ENCODE data around the gene USP2.

The USP2 gene

DNA sequence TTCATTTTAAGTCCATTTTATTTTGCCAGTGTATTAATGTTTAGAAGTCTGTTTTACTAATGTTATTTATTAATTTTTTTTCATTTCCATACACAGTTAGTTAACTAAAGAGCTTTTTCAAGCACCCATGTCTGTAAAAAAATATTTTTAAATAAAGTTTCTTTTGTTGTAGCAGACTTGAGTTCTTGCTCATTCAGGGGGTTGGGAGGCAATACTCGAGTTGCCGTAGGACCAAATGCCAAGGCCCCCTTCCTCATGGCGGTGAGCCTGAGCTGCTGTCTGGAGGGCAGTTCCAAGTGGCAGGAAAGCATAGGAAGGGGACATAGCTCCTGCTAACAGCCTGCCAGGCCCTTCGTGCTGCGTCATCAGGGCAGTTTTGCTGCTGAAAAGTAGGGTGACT is 73.5 kb downstream of the USP2 start:
- CTCF ChIA-PET: interaction anchor here (0.7 to 9.4 kb wide), 4 partner anchors 15 to 112 kb away, joined by 3 to 83 read pairs (median 8); no protein-coding TSS in a partner anchor
- Mint-ChIP-seq H3K9me3 (no peaks in the 10 kb centered on the region), H3K4me3 (no peak overlapping the region), H3K27ac (peak overlapping the region; percentile 19), H3K36me3 (peaks cover 29% of the 10 kb centered on the region), H3K4me1 (peaks cover 32% of the 10 kb centered on the region), H3K27me3 (peaks cover 13% of the 10 kb centered on the region)
- DNase-seq: no peak

DNA sequence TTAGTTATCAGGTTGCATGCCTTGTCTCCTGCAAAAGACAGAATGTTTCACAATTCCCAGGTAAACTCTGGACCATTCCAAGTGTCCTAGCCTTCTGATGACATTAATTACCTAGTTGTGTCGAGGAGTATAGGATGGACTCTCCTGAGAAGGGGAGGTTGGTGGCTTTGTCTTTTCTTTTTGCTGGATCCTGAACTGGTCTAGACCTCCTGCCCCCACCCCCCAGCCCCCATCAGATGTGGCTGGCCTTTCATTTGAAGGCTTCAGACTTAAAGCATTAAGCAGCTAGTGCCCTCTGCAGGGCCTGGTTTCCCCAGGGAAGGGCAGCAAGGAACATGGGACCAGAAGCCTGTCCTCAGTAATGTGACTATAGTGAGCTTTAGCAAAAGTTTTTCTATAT is 74.3 kb downstream of the USP2 start:
- Mint-ChIP-seq H3K27me3 (peaks cover 6% of the 10 kb centered on the region), H3K4me1 (peaks cover 32% of the 10 kb centered on the region), H3K9me3 (no peaks in the 10 kb centered on the region), H3K36me3 (peaks cover 36% of the 10 kb centered on the region), H3K27ac (peak overlapping the region; percentile 83), H3K4me3 (no peak overlapping the region)
- DNase-seq: no peak
- CTCF ChIA-PET: interaction anchor here (0.7 to 9.4 kb wide), 6 partner anchors 16 to 111 kb away, joined by 3 to 83 read pairs (median 5); no protein-coding TSS in a partner anchor

DNA sequence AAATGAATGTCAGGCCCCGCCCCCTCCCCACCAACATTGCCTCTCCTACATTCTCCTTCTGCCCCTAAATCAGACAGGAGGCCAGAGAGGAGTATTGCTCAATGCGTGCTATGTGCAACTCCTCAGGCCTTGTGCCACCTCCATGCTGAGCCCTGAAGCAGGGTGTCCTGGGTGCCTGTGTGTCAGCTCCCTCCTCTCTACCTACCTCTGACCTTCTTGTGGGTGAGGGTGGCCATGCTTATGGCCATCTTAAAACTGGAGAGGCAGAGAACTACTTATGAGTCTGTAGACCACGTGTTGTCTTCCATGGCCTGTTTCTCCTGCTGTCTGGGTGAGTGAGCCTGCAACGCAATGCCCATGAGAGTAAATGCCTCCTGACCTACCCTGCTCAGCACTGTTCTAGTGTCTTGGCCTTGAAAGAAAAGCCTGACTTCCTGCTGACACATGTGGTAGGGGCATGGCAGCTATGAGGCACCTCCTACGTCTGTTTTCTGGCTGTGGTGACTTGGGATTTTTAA is 75.1 kb downstream of the USP2 start:
- CTCF ChIA-PET: interaction anchor here (1.3 to 9.4 kb wide), 5 partner anchors 17 to 110 kb away, joined by 4 to 83 read pairs (median 5); no protein-coding TSS in a partner anchor
- peaks cover 41% of the 10 kb centered on the region for H3K36me3 Mint-ChIP-seq

DNA sequence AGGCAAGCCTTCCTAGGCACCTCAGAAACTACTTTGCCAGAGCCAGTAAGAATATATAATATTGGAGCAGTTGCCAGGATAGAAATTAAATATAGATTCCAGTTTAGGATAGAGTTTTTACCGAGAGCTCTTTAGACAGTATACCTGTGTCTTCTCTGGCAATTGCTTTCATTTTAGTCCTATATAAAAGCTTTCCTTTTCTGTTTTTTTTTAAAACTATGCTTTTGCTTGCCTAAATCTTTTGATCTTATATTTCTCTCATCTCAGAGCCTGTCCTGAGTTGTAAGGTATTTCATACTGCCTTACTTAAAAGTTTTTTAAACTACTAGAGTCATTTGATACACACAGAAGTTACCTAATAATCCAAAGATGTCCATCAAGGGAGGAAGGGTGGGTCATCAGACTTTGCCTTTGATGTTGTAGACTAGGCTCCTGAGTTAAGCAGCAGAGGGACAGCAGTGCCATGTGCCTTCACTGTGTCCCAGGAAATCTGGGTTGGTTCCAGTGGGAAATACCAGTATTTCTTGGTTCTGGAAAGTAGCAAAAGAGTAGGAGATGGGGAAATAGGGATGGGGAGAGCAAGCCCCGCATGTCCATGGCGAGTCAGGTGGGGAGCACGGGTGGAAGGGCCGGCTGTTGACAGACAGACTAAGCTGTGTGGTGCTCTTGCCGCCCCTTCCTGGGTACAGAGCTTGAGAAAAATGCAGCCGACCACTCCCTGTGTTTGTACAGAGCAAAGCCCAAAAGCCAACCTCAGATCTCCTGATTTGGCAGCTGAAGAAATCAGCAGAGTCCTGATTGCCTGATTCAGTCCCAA is 75.7 kb downstream of the USP2 start:
- CTCF ChIA-PET: interaction anchor here (1.3 to 9.4 kb wide), 3 partner anchors 17 to 50 kb away, joined by 5 to 83 read pairs (median 5); no protein-coding TSS in a partner anchor
- Mint-ChIP-seq H3K27ac (peak overlapping the region; percentile 83), H3K4me3 (no peak overlapping the region), H3K27me3 (peaks cover under 1% of the 10 kb centered on the region), H3K9me3 (no peaks in the 10 kb centered on the region), H3K4me1 (peaks cover 32% of the 10 kb centered on the region), H3K36me3 (peaks cover 48% of the 10 kb centered on the region)
- no peak for DNase-seq

More for the DNA sequence above, 75.1 kb downstream of the USP2 start:
- Mint-ChIP-seq H3K4me3 (no peak overlapping the region), H3K4me1 (peaks cover 32% of the 10 kb centered on the region), H3K27ac (peak overlapping the region; percentile 83), H3K27me3 (peaks cover 6% of the 10 kb centered on the region), H3K9me3 (no peaks in the 10 kb centered on the region)
- peak; percentile 46 for DNase-seq

All from activated naive CD4-positive, alpha-beta T cell treated with anti-CD3 and anti-CD28 coated beads, Interleukin-2, amount 10 ng/mL, durations not matched to agents 7 days and 5 days (primary cell).